Fibroblast of lung (primary cell): ENCODE measurements around the gene STOML2. TPM values are rescaled to one million over a fixed set of nuclear protein-coding genes. Genes with fewer than 3 reads are reported as not detected.

Experiments used
- DNase-seq, 2 donors: peaks; one replicate each; pipeline versions ENCODE4 v3.0.0 to v3.0.0-alpha.2; 2010; ENCODE audit warnings: low read depth in 2 of 2
- H2AFZ ChIP-seq: 2 replicates; pipeline ENCODE4 v1.5.1; 2012; ENCODE audit warnings: low read length, control low read depth, inconsistent platforms
- H3K27ac ChIP-seq: 2 replicates; pipeline ENCODE4 v1.5.1; 2011; ENCODE audit warnings: low read length, control low read depth; ENCODE audit not compliant: insufficient read depth
- H3K27me3 ChIP-seq: 2 replicates; pipeline ENCODE4 v1.5.1; 2011; ENCODE audit warnings: mild to moderate bottlenecking, low read length; ENCODE audit not compliant: control insufficient read depth, insufficient read depth
- H3K36me3 ChIP-seq: 2 replicates; pipeline ENCODE4 v1.5.1; 2011; ENCODE audit warnings: low read length; ENCODE audit not compliant: control insufficient read depth, insufficient read depth
- H3K4me1 ChIP-seq: 2 replicates; pipeline ENCODE4 v1.5.1; 2011; ENCODE audit warnings: low read length; ENCODE audit not compliant: control insufficient read depth, insufficient read depth; ENCODE audit errors: extremely low read depth
- H3K4me2 ChIP-seq: 2 replicates; pipeline ENCODE4 v1.5.1; 2011; ENCODE audit warnings: low read length, control low read depth; ENCODE audit not compliant: insufficient read depth; ENCODE audit errors: extremely low read depth
- H3K4me3 ChIP-seq, 4 experiments: fragments of 200-600 bp in 1 of 4; sonication (generic) in 1 of 4; replicated peaks in 1 of 4; 2 replicates each; pipeline ENCODE4 v1.5.1; 2011 to 2016; ENCODE audit warnings: low read length in 4 of 4, low read depth in 3 of 4, mild to moderate bottlenecking in 3 of 4, control low read depth in 2 of 4, inconsistent platforms in 1 of 4, mixed read lengths in 1 of 4; ENCODE audit not compliant: insufficient read depth in 1 of 4; ENCODE audit errors: control extremely low read depth in 1 of 4
- H3K79me2 ChIP-seq: 2 replicates; pipeline ENCODE4 v1.5.1; 2012; ENCODE audit warnings: mild to moderate bottlenecking, low read length, inconsistent platforms; ENCODE audit not compliant: control insufficient read depth, insufficient read depth
- H3K9ac ChIP-seq: 2 replicates; pipeline ENCODE4 v1.5.1; 2011; ENCODE audit warnings: mild to moderate bottlenecking, low read length, control low read depth; ENCODE audit not compliant: insufficient read depth
- H3K9me3 ChIP-seq: 2 replicates; pipeline ENCODE4 v1.5.1; 2012; ENCODE audit warnings: low read depth, low read length; ENCODE audit not compliant: control insufficient read depth, insufficient read depth
- H4K20me1 ChIP-seq: 2 replicates; pipeline ENCODE4 v1.5.1; 2011; ENCODE audit warnings: low read length; ENCODE audit not compliant: control insufficient read depth, insufficient read depth; ENCODE audit errors: extremely low read depth
- CTCF ChIP-seq, 2 donors: IDR thresholded peaks in 1 of 2; conservative IDR thresholded peaks in 1 of 2; 1 replicate in 1 of 2; 2 replicates in 1 of 2; pipeline ENCODE4 v1.5.1; 2011 to 2012; ENCODE audit warnings: low read length in 2 of 2, control low read depth in 1 of 2, inconsistent platforms in 1 of 2, low read depth in 1 of 2, mild to moderate bottlenecking in 1 of 2
- EZH2 ChIP-seq: IDR thresholded peaks from 2 replicates; pipeline ENCODE4 v1.5.1; 2012; ENCODE audit warnings: low read length, control low read depth, mild to moderate bottlenecking; ENCODE audit errors: missing control alignments
- polyA plus RNA-seq, 2 donors: library from polyadenylated mRNA; depleted of rRNA in 1 of 2; stranded (reverse) in 1 of 2; unstranded in 1 of 2; fragments of >200 nt; gene quantifications; 2 replicates each; pipeline ENCODE4 v1.2.1, GENCODE V29; 2011 to 2012; ENCODE audit warnings: missing spikeins in 1 of 2
- total RNA-seq: library from RNA; depleted of rRNA; stranded (reverse); fragments of >200 nt; gene quantifications from 2 replicates; pipeline ENCODE4 v1.2.1, GENCODE V29; 2014

The STOML2 gene
- total and polyA plus RNA-seq, 2 donors (not counting 1 experiment from before 2014, with no cell fraction given): 94.0 to 170 TPM

GRCh38 chr9:35070823-35071813 lies 31.8 kb downstream of the STOML2 start:
- DNase-seq: peak in 1 of 2 donors; percentile 52
- Histone ChIP-seq H3K9me3 (no peaks in the 10 kb centered on the region), H3K9ac (peak overlapping the region; percentile 100), H3K27ac (peak overlapping the region; percentile 99), H3K36me3 (peaks cover 12% of the 10 kb centered on the region), H4K20me1 (peaks cover 18% of the 10 kb centered on the region), H3K4me3 (peak overlapping the region; percentile 80 to 95 (median 81)), H3K4me2 (peak overlapping the region; percentile 100), H2AFZ (no peak overlapping the region), H3K4me1 (no peaks in the 10 kb centered on the region), H3K27me3 (no peaks in the 10 kb centered on the region), H3K79me2 (peaks cover 54% of the 10 kb centered on the region)
- TF ChIP-seq CTCF (conservative IDR thresholded peaks at IDR 0.05 in 1 of 2, IDR thresholded peaks at IDR 0.05 in 1 of 2; ENCODE audit: low read depth in 1 of 2, low read length in 2 of 2) (no peak), EZH2 (no peak)

GRCh38 chr9:35069020-35069419 lies 33.9 kb downstream of the STOML2 start:
- TF ChIP-seq CTCF (conservative IDR thresholded peaks at IDR 0.05 in 1 of 2, IDR thresholded peaks at IDR 0.05 in 1 of 2; ENCODE audit: low read depth in 1 of 2, low read length in 2 of 2) (no peak), EZH2 (no peak)
- Histone ChIP-seq H3K9ac (no peak overlapping the region), H3K4me2 (peak overlapping the region; percentile 54), H2AFZ (no peak overlapping the region), H3K79me2 (peaks cover 64% of the 10 kb centered on the region), H3K9me3 (no peaks in the 10 kb centered on the region), H3K4me1 (no peaks in the 10 kb centered on the region), H3K27me3 (no peaks in the 10 kb centered on the region), H3K27ac (no peak overlapping the region), H3K4me3 (peak overlapping the region in 2 of 4 experiments; percentile 3 to 9), H4K20me1 (peaks cover 18% of the 10 kb centered on the region), H3K36me3 (peaks cover 20% of the 10 kb centered on the region)
- no peak for DNase-seq

GRCh38 chr9:35067056-35067455 lies 35.9 kb downstream of the STOML2 start:
- Histone ChIP-seq H3K36me3 (peaks cover 36% of the 10 kb centered on the region), H2AFZ (no peak overlapping the region), H3K9ac (no peak overlapping the region), H3K4me2 (no peak overlapping the region), H3K9me3 (no peaks in the 10 kb centered on the region), H3K4me1 (no peaks in the 10 kb centered on the region), H3K27ac (no peak overlapping the region), H4K20me1 (peaks cover 18% of the 10 kb centered on the region), H3K79me2 (peaks cover 68% of the 10 kb centered on the region), H3K27me3 (no peaks in the 10 kb centered on the region), H3K4me3 (no peak overlapping the region)
- DNase-seq: no peak
- no peak for TF ChIP-seq EZH2
- no peak for TF ChIP-seq CTCF (conservative IDR thresholded peaks at IDR 0.05 in 1 of 2, IDR thresholded peaks at IDR 0.05 in 1 of 2; ENCODE audit: low read depth in 1 of 2, low read length in 2 of 2)
